Effector memory CD4-positive, alpha-beta T cell (primary cell): Measurements from ENCODE around the gene TCIRG1.

ENCODE experiments used
- DNase-seq, 3 donors: peaks; one replicate each; pipeline ENCODE4 v3.0.0-alpha.2; 2020
- H3K27ac ChIP-seq: 2 replicates; pipeline ENCODE4 v1.7.0; 2013; ENCODE audit warnings: mild to moderate bottlenecking, low read length, moderate library complexity; ENCODE audit not compliant: insufficient read depth, poor library complexity, severe bottlenecking
- H3K27me3 ChIP-seq: replicated peaks from 2 replicates; pipeline ENCODE4 v1.7.0; 2013; ENCODE audit warnings: mild to moderate bottlenecking, low read length; ENCODE audit not compliant: insufficient read depth, control insufficient read depth, poor library complexity, severe bottlenecking
- H3K36me3 ChIP-seq: 2 replicates; pipeline ENCODE4 v1.7.0; 2013; ENCODE audit warnings: mild to moderate bottlenecking, low read length, moderate library complexity; ENCODE audit not compliant: control insufficient read depth, insufficient read depth
- H3K4me1 ChIP-seq: 2 replicates; pipeline ENCODE4 v1.7.0; 2013; ENCODE audit warnings: low read length, mild to moderate bottlenecking; ENCODE audit not compliant: control insufficient read depth, insufficient read depth, poor library complexity, severe bottlenecking
- H3K4me3 ChIP-seq: 2 replicates; pipeline ENCODE4 v1.7.0; 2013; ENCODE audit warnings: low read length, low read depth, mild to moderate bottlenecking; ENCODE audit not compliant: insufficient read depth, poor library complexity, severe bottlenecking
- H3K9me3 ChIP-seq: 2 replicates; pipeline ENCODE4 v1.7.0; 2013; ENCODE audit warnings: mild to moderate bottlenecking, low read length, moderate library complexity; ENCODE audit not compliant: control insufficient read depth

Gene TCIRG1

GRCh38 chr11:68039526-68040086 lies 781 bp downstream of the TCIRG1 start:
- Histone ChIP-seq H3K36me3 (peaks cover 26% of the 10 kb centered on the region), H3K4me3 (peak overlapping the region; percentile 92), H3K27me3 (no peaks in the 10 kb centered on the region), H3K27ac (peak overlapping the region; percentile 84), H3K9me3 (no peaks in the 10 kb centered on the region), H3K4me1 (peaks cover 36% of the 10 kb centered on the region)
- no peak for DNase-seq

GRCh38 chr11:68040101-68040956 lies 1.5 kb downstream of the TCIRG1 start:
- Histone ChIP-seq H3K27me3 (no peaks in the 10 kb centered on the region), H3K27ac (peak overlapping the region; percentile 84), H3K4me3 (peak overlapping the region; percentile 92), H3K36me3 (peaks cover 33% of the 10 kb centered on the region), H3K9me3 (no peaks in the 10 kb centered on the region), H3K4me1 (peaks cover 36% of the 10 kb centered on the region)
- peak in 1 of 3 donors; percentile 14 for DNase-seq

GRCh38 chr11:68040957-68041591 lies 2.2 kb downstream of the TCIRG1 start:
- no peaks in the 10 kb centered on the region for H3K9me3 ChIP-seq
- H3K36me3 ChIP-seq = peaks cover 38% of the 10 kb centered on the region
- peaks cover 36% of the 10 kb centered on the region for H3K4me1 ChIP-seq
- peak overlapping the region; percentile 92 for H3K4me3 ChIP-seq
- H3K27ac ChIP-seq = peak overlapping the region; percentile 84
- no peaks in the 10 kb centered on the region for H3K27me3 ChIP-seq
- no peak for DNase-seq

- H3K27ac ChIP-seq = peak overlapping the region; percentile 84
- H3K27me3 ChIP-seq = no peaks in the 10 kb centered on the region
- peaks cover 44% of the 10 kb centered on the region for H3K36me3 ChIP-seq
- H3K4me1 ChIP-seq = peaks cover 29% of the 10 kb centered on the region
- no peaks in the 10 kb centered on the region for H3K9me3 ChIP-seq
- H3K4me3 ChIP-seq = no peak overlapping the region
- DNase-seq = no peak
These were observed 2.9 kb downstream of the TCIRG1 start for GRCh38 chr11:68041617-68042218.

GRCh38 chr11:68042219-68043028 lies 3.6 kb downstream of the TCIRG1 start:
- no peak for DNase-seq
- H3K4me1 ChIP-seq = peaks cover 23% of the 10 kb centered on the region
- peak overlapping the region; percentile 84 for H3K27ac ChIP-seq
- H3K4me3 ChIP-seq = no peak overlapping the region
- peaks cover 45% of the 10 kb centered on the region for H3K36me3 ChIP-seq
- H3K9me3 ChIP-seq = no peaks in the 10 kb centered on the region
- H3K27me3 ChIP-seq = no peaks in the 10 kb centered on the region

GRCh38 chr11:68043029-68043348 lies 4.2 kb downstream of the TCIRG1 start:
- no peak overlapping the region for H3K4me3 ChIP-seq
- H3K27me3 ChIP-seq = no peaks in the 10 kb centered on the region
- no peak for DNase-seq
- no peak overlapping the region for H3K27ac ChIP-seq
- peaks cover 23% of the 10 kb centered on the region for H3K4me1 ChIP-seq
- H3K36me3 ChIP-seq = peaks cover 45% of the 10 kb centered on the region
- no peaks in the 10 kb centered on the region for H3K9me3 ChIP-seq

GRCh38 chr11:68043349-68044144 lies 4.7 kb downstream of the TCIRG1 start:
- DNase-seq = no peak
- H3K4me3 ChIP-seq = no peak overlapping the region
- peaks cover 19% of the 10 kb centered on the region for H3K4me1 ChIP-seq
- H3K27ac ChIP-seq = no peak overlapping the region
- H3K36me3 ChIP-seq = peaks cover 47% of the 10 kb centered on the region
- no peaks in the 10 kb centered on the region for H3K9me3 ChIP-seq
- no peaks in the 10 kb centered on the region for H3K27me3 ChIP-seq

- no peak overlapping the region for H3K27ac ChIP-seq
- peaks cover 15% of the 10 kb centered on the region for H3K4me1 ChIP-seq
- H3K36me3 ChIP-seq = peaks cover 54% of the 10 kb centered on the region
- H3K4me3 ChIP-seq = no peak overlapping the region
- no peak for DNase-seq
- no peaks in the 10 kb centered on the region for H3K27me3 ChIP-seq
- H3K9me3 ChIP-seq = no peaks in the 10 kb centered on the region
These were observed 5.5 kb downstream of the TCIRG1 start for GRCh38 chr11:68044145-68044813.
